KOPT-K1 (cell line): Measurements from ENCODE around the gene MAP7D3.
"Not testable (repeated sequence)": the region's sequence is repeated elsewhere in the genome, so short reads cannot be mapped to it uniquely, and the experiment has no call there.

Source experiments
- H3K27ac ChIP-seq: fragments of 200-600 bp; sonication (generic); 2 replicates; pipeline ENCODE4 v1.5.1; 2016; ENCODE audit warnings: antibody characterized with exemption, mild to moderate bottlenecking, low read depth, low read length; ENCODE audit not compliant: poor library complexity, severe bottlenecking
- H3K36me3 ChIP-seq: fragments of 200-600 bp; sonication (generic); 2 replicates; pipeline ENCODE4 v1.5.1; 2017; ENCODE audit warnings: antibody characterized with exemption, mild to moderate bottlenecking, low read length, moderate library complexity; ENCODE audit not compliant: insufficient read depth
- H3K9me3 ChIP-seq: fragments of 200-600 bp; sonication (generic); 2 replicates; pipeline ENCODE4 v1.5.1; 2017; ENCODE audit warnings: antibody characterized with exemption, low read length, mild to moderate bottlenecking; ENCODE audit not compliant: insufficient read depth, poor library complexity, severe bottlenecking

MAP7D3 gene

GRCh38 chrX:136189222-136189621, 62.0 kb downstream of the MAP7D3 start:
- H3K9me3 ChIP-seq: no peaks in the 10 kb centered on the region
- no peaks in the 10 kb centered on the region for H3K36me3 ChIP-seq
- no peak overlapping the region for H3K27ac ChIP-seq

GRCh38 chrX:136186023-136186413, 65.2 kb downstream of the MAP7D3 start:
- H3K27ac ChIP-seq: no peak overlapping the region
- no peaks in the 10 kb centered on the region for H3K9me3 ChIP-seq
- no peaks in the 10 kb centered on the region for H3K36me3 ChIP-seq

GRCh38 chrX:136185401-136186022, 65.7 kb downstream of the MAP7D3 start:
- no peaks in the 10 kb centered on the region for H3K36me3 ChIP-seq
- H3K9me3 ChIP-seq: no peaks in the 10 kb centered on the region
- no peak overlapping the region for H3K27ac ChIP-seq

- Histone ChIP-seq H3K36me3 (no peaks in the 10 kb centered on the region), H3K9me3 (no peaks in the 10 kb centered on the region), H3K27ac (no peak overlapping the region)
Observed at GRCh38 chrX:136183917-136184316, 67.3 kb downstream of the MAP7D3 start.

GRCh38 chrX:136183172-136183571, 68.0 kb downstream of the MAP7D3 start:
- no peaks in the 10 kb centered on the region for H3K9me3 ChIP-seq
- no peaks in the 10 kb centered on the region for H3K36me3 ChIP-seq
- no peak overlapping the region for H3K27ac ChIP-seq

- H3K9me3 ChIP-seq: no peaks in the 10 kb centered on the region
- no peak overlapping the region for H3K27ac ChIP-seq
- H3K36me3 ChIP-seq: no peaks in the 10 kb centered on the region
Observed at GRCh38 chrX:136182414-136182813, 68.8 kb downstream of the MAP7D3 start.

- no peak overlapping the region for H3K27ac ChIP-seq
- no peaks in the 10 kb centered on the region for H3K9me3 ChIP-seq
Observed at GRCh38 chrX:136179133-136179532, 72.1 kb downstream of the MAP7D3 start.

GRCh38 chrX:136176399-136176825, 74.8 kb downstream of the MAP7D3 start:
- H3K36me3 ChIP-seq: no peaks in the 10 kb centered on the region
- no peaks in the 10 kb centered on the region for H3K9me3 ChIP-seq
- no peak overlapping the region for H3K27ac ChIP-seq

More at GRCh38 chrX:136179133-136179532, 72.1 kb downstream of the MAP7D3 start:
- no peaks in the 10 kb centered on the region for H3K36me3 ChIP-seq

GRCh38 chrX:136171420-136171819, 79.8 kb downstream of the MAP7D3 start:
- Histone ChIP-seq H3K9me3 (no peaks in the 10 kb centered on the region), H3K27ac (no peak overlapping the region), H3K36me3 (no peaks in the 10 kb centered on the region)

GRCh38 chrX:136170139-136170800, 80.9 kb downstream of the MAP7D3 start:
- H3K9me3 ChIP-seq: no peaks in the 10 kb centered on the region
- H3K27ac ChIP-seq: no peak overlapping the region
- H3K36me3 ChIP-seq: no peaks in the 10 kb centered on the region

- Histone ChIP-seq H3K9me3 (no peaks in the 10 kb centered on the region), H3K27ac (no peak overlapping the region)
Observed at GRCh38 chrX:136168929-136169735, 82.1 kb downstream of the MAP7D3 start.

GRCh38 chrX:136167989-136168388, 83.2 kb downstream of the MAP7D3 start:
- not testable (repeated sequence) for H3K9me3 ChIP-seq, H3K27ac ChIP-seq, H3K36me3 ChIP-seq

More at GRCh38 chrX:136168929-136169735, 82.1 kb downstream of the MAP7D3 start:
- no peaks in the 10 kb centered on the region for H3K36me3 ChIP-seq

- Histone ChIP-seq H3K9me3 (no peaks in the 10 kb centered on the region), H3K27ac (no peak overlapping the region)
Observed at GRCh38 chrX:136166221-136166855, 84.9 kb downstream of the MAP7D3 start.

GRCh38 chrX:136165406-136165805, 85.8 kb downstream of the MAP7D3 start:
- H3K27ac ChIP-seq: no peak overlapping the region
- no peaks in the 10 kb centered on the region for H3K9me3 ChIP-seq

More at GRCh38 chrX:136166221-136166855, 84.9 kb downstream of the MAP7D3 start:
- no peaks in the 10 kb centered on the region for H3K36me3 ChIP-seq

GRCh38 chrX:136163689-136164088, 87.5 kb downstream of the MAP7D3 start:
- Histone ChIP-seq H3K27ac (no peak overlapping the region), H3K36me3 (no peaks in the 10 kb centered on the region), H3K9me3 (no peaks in the 10 kb centered on the region)

More at GRCh38 chrX:136165406-136165805, 85.8 kb downstream of the MAP7D3 start:
- no peaks in the 10 kb centered on the region for H3K36me3 ChIP-seq
